SU-DHL-6 (cell line): ENCODE results near the gene PRDM16.

Experiments
- H2AFZ ChIP-seq: fragments of 200-600 bp; sonication (generic); 2 replicates; pipeline ENCODE4 v1.6.1; 2014; ENCODE audit warnings: low read depth, mild to moderate bottlenecking, moderate library complexity, mixed read lengths, antibody characterized with exemption, low read length; ENCODE audit not compliant: severe bottlenecking
- H3F3A ChIP-seq: fragments of 200-600 bp; shearing (Covaris generic); 2 replicates; pipeline ENCODE4 v1.6.0; 2016; ENCODE audit warnings: antibody characterized with exemption, mild to moderate bottlenecking; ENCODE audit not compliant: insufficient read depth
- H3K27ac ChIP-seq: fragments of 200-600 bp; sonication (generic); 2 replicates; pipeline ENCODE4 v1.5.1; 2016; ENCODE audit warnings: low read depth, mild to moderate bottlenecking, low read length, moderate library complexity, mixed read lengths
- H3K27me3 ChIP-seq: fragments of 200-600 bp; sonication (generic), shearing (Covaris generic); 2 replicates; pipeline ENCODE4 v1.6.0; 2014; ENCODE audit warnings: mild to moderate bottlenecking, low read length
- H3K36me3 ChIP-seq: fragments of 200-600 bp; sonication (generic); 2 replicates; pipeline ENCODE4 v1.6.1; 2014; ENCODE audit warnings: mild to moderate bottlenecking, low read length, mixed read lengths
- H3K4me2 ChIP-seq: fragments of 300-600, 200-600 bp; shearing (Covaris generic), sonication (generic); 2 replicates; pipeline ENCODE4 v1.6.0; 2014; ENCODE audit warnings: low read length, low read depth, mild to moderate bottlenecking; ENCODE audit not compliant: poor library complexity, severe bottlenecking
- H3K4me3 ChIP-seq: fragments of 200-600 bp; sonication (generic); 2 replicates; pipeline ENCODE4 v1.5.1; 2014; ENCODE audit warnings: antibody characterized with exemption, low read length, mild to moderate bottlenecking, mixed read lengths; ENCODE audit not compliant: insufficient read depth, poor library complexity, severe bottlenecking
- H3K79me2 ChIP-seq: fragments of 200-600 bp; sonication (generic); 2 replicates; pipeline ENCODE4 v1.6.1; 2014; ENCODE audit warnings: mild to moderate bottlenecking, low read length, moderate library complexity; ENCODE audit not compliant: insufficient read depth
- H3K9ac ChIP-seq: fragments of 200-600 bp; sonication (generic); 2 replicates; pipeline ENCODE4 v1.7.0; 2014; ENCODE audit warnings: mild to moderate bottlenecking, low read length
- H3K9me2 ChIP-seq: fragments of 200-600 bp; sonication (generic); replicated peaks from 2 replicates; pipeline ENCODE4 v1.6.1; 2014; ENCODE audit warnings: low read length; ENCODE audit not compliant: insufficient read depth
- H3K9me3 ChIP-seq: fragments of 200-600 bp; sonication (generic); 2 replicates; pipeline ENCODE4 v1.6.1; 2014; ENCODE audit warnings: low read length, mixed read lengths; ENCODE audit not compliant: insufficient read depth
- H4K20me1 ChIP-seq: fragments of 200-600 bp; sonication (generic); 2 replicates; pipeline ENCODE4 v1.6.1; 2014; ENCODE audit warnings: low read depth, mild to moderate bottlenecking, antibody characterized with exemption, low read length, moderate library complexity, mixed read lengths
- EZH2phosphoT487 ChIP-seq: fragments of 200-600 bp; sonication (generic), shearing (Covaris generic); conservative IDR thresholded peaks from 2 replicates; pipeline ENCODE4 v1.6.1; 2018; ENCODE audit warnings: mild to moderate bottlenecking, antibody characterized with exemption, low read length, moderate library complexity, mixed read lengths
- TF ChIP-seq, protein P1 (sequence below): fragments of 200-600 bp; sonication (generic); IDR thresholded peaks from one replicate; pipeline ENCODE4 v1.5.1; 2017; ENCODE audit warnings: antibody characterized with exemption, mild to moderate bottlenecking, low read length, moderate library complexity; ENCODE audit not compliant: insufficient read depth, poor library complexity, severe bottlenecking

PRDM16 gene

DNA sequence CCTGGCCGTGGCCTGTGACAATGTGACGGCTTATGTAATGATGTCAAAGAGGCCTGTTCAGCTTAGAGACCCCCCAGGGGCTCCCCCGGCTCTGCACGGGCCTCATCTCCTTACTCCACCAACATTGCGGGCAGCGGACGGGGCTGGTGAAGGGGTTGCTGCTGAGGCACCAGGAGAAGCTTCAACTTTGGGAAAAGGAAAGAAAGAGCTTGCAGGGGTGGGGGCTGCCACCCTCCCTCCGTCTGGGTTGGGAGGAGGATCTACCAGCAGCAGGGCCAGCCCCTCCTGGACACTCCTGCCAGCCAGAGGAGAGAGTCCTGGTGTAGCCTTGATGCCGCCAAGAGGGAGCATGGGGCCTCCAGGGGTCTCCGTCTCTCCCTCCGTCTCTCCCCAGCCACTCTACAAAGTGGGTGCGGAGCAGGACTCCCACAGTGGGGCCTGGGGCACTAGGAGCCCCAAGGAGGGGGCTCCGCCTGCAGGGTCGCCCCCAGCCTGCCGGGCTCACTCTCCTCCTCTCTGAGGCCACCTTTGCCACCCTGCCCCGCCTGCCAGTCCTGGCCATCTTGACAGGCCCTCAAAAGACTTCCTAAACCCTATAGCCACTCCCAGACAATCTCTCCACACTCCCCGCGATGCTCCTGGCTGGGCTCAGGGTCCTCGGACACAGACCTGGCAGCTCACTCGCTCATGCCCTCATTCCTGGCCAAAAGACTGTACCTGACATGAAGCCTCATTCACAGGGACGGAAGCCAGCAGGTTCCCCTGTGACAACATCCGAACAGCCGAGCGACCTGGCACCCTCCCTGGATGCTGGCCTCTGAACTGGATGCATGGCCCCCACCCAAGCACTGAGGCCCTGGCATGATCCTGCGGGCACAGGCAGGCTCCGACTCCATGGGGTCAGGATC is 255.0 kb downstream of the PRDM16 start:
- no peaks in the 10 kb centered on the region for H3K27me3 ChIP-seq
- H3K9me2 ChIP-seq = no peaks in the 10 kb centered on the region
- H3K79me2 ChIP-seq = no peaks in the 10 kb centered on the region
- H3K9ac ChIP-seq = no peak overlapping the region
- no peaks in the 10 kb centered on the region for H3F3A ChIP-seq
- H4K20me1 ChIP-seq = no peaks in the 10 kb centered on the region
- H2AFZ ChIP-seq = no peak overlapping the region
- H3K27ac ChIP-seq = no peak overlapping the region
- no peaks in the 10 kb centered on the region for H3K36me3 ChIP-seq
- no peak for TF ChIP-seq EZH2phosphoT487
- H3K4me3 ChIP-seq = no peak overlapping the region
- H3K9me3 ChIP-seq = no peaks in the 10 kb centered on the region
- H3K4me2 ChIP-seq = no peak overlapping the region

DNA sequence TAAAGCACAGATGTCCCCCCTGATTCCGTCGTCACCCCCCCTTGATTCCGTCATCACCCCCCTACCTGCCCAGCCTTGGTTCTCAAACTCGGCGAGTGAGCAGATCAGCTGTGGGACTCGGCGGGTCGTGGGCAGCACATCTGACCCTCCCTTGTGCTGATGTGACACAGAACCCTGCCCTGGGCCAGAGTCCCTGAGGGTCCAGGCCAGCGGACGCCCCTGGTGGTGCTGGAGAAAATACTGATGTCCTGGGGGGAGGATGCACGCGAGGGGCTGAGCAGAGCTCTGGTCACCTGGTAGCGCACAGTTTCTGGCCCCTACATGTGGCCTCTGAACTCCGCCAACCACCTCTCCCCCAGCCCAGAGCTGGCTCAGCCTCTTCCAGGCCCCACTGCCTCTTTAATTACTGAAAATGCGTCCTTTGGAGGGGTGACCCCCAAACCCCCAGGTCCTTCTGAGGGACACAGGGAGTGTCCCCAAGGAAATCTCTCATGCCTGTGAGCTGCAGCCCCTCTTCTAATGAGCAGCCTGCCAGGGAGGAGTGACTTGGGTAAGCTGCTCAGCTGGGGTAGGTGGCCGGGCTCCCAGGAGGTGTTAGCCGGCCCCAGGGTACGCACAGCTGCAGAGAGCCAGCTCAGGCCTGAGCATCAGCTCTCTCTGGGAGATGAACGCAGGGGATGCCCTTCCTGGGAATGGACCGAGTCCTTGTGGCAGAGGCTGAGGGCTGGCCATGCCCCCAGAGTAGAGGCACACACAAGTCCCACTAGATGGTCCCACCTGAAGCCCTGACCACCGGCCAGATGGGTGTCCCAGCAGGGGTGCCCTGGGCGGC is 255.9 kb downstream of the PRDM16 start:
- no peak overlapping the region for H3K27ac ChIP-seq
- no peak overlapping the region for H3K4me3 ChIP-seq
- no peaks in the 10 kb centered on the region for H4K20me1 ChIP-seq
- TF ChIP-seq, protein P1, sequence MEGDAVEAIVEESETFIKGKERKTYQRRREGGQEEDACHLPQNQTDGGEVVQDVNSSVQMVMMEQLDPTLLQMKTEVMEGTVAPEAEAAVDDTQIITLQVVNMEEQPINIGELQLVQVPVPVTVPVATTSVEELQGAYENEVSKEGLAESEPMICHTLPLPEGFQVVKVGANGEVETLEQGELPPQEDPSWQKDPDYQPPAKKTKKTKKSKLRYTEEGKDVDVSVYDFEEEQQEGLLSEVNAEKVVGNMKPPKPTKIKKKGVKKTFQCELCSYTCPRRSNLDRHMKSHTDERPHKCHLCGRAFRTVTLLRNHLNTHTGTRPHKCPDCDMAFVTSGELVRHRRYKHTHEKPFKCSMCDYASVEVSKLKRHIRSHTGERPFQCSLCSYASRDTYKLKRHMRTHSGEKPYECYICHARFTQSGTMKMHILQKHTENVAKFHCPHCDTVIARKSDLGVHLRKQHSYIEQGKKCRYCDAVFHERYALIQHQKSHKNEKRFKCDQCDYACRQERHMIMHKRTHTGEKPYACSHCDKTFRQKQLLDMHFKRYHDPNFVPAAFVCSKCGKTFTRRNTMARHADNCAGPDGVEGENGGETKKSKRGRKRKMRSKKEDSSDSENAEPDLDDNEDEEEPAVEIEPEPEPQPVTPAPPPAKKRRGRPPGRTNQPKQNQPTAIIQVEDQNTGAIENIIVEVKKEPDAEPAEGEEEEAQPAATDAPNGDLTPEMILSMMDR = no peak
- no peak for TF ChIP-seq EZH2phosphoT487
- no peak overlapping the region for H3K9ac ChIP-seq
- H2AFZ ChIP-seq = no peak overlapping the region
- H3K9me2 ChIP-seq = no peaks in the 10 kb centered on the region
- H3K27me3 ChIP-seq = no peaks in the 10 kb centered on the region
- H3K9me3 ChIP-seq = no peaks in the 10 kb centered on the region
- no peak overlapping the region for H3K4me2 ChIP-seq
- H3K79me2 ChIP-seq = no peaks in the 10 kb centered on the region
- H3K36me3 ChIP-seq = no peaks in the 10 kb centered on the region
- H3F3A ChIP-seq = no peaks in the 10 kb centered on the region

DNA sequence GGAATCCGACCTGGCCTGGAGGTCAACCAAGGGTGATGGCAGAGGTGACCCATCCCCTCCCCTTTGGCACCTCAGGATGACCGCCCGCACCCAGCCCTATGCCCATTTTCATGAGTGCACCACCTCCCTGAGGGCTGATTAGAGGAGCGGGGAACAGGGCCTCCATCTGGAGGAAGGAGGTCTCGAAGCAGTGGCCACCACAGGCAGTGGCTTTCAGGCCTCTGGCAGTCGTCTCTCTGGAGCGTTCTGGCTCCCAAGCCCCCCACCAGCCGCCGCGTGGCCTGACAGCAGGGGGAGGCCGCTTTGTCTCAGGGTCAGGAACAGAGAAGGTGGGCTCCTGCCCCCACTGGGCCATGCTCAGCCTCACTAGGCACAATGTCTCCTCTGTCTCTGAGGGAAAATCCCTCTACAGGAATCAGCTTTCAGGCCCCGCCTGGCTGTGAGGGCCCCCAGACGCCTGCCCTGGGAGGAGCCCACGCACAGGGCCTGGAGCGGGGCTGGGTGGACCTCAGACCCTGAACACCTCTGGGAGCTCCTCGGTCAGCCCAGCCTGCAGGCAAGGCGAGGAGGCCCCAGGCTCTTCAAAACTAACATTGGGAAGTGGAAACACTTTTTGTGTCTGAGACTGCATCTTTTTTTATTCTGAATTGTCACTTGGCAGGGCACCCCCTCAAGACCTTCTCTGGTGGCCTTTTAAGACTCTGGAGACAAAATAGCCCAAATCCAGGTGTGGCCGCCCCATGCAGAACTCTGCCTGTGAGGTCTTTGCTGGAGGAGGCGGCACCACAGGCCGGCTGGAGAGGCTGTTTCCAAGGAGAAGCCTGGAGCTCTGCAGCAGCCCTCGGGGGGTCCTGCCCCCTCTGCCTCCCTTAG is 257.7 kb downstream of the PRDM16 start:
- H3K4me3 ChIP-seq = no peak overlapping the region
- no peaks in the 10 kb centered on the region for H3K36me3 ChIP-seq
- H4K20me1 ChIP-seq = no peaks in the 10 kb centered on the region
- no peak overlapping the region for H2AFZ ChIP-seq
- no peaks in the 10 kb centered on the region for H3K9me3 ChIP-seq
- no peak overlapping the region for H3K27ac ChIP-seq
- H3K9ac ChIP-seq = no peak overlapping the region
- H3K79me2 ChIP-seq = no peaks in the 10 kb centered on the region
- H3F3A ChIP-seq = no peaks in the 10 kb centered on the region
- H3K27me3 ChIP-seq = no peaks in the 10 kb centered on the region
- TF ChIP-seq, protein P1 = no peak
- no peak for TF ChIP-seq EZH2phosphoT487
- no peaks in the 10 kb centered on the region for H3K9me2 ChIP-seq
- no peak overlapping the region for H3K4me2 ChIP-seq
